Rectal smooth muscle tissue (tissue), 1 donor: Measurements from ENCODE around the gene PODXL.

Experiments used
- H3K27ac ChIP-seq: one replicate; pipeline ENCODE4 v1.7.0; 2013; ENCODE audit warnings: low read depth, low read length, inconsistent platforms
- H3K27me3 ChIP-seq: one replicate; pipeline ENCODE4 v1.7.0; 2013; ENCODE audit warnings: low read length; ENCODE audit not compliant: control insufficient read depth, insufficient read depth
- H3K36me3 ChIP-seq: one replicate; pipeline ENCODE4 v1.7.0; 2013; ENCODE audit warnings: low read length; ENCODE audit not compliant: control insufficient read depth, insufficient read depth
- H3K4me1 ChIP-seq: one replicate; pipeline ENCODE4 v1.7.0; 2013; ENCODE audit warnings: low read length; ENCODE audit not compliant: control insufficient read depth, insufficient read depth
- H3K4me3 ChIP-seq: one replicate; pipeline ENCODE4 v1.7.0; 2013; ENCODE audit warnings: low read length
- H3K9ac ChIP-seq: one replicate; pipeline ENCODE4 v1.7.0; 2013; ENCODE audit warnings: low read length

The PODXL gene

DNA sequence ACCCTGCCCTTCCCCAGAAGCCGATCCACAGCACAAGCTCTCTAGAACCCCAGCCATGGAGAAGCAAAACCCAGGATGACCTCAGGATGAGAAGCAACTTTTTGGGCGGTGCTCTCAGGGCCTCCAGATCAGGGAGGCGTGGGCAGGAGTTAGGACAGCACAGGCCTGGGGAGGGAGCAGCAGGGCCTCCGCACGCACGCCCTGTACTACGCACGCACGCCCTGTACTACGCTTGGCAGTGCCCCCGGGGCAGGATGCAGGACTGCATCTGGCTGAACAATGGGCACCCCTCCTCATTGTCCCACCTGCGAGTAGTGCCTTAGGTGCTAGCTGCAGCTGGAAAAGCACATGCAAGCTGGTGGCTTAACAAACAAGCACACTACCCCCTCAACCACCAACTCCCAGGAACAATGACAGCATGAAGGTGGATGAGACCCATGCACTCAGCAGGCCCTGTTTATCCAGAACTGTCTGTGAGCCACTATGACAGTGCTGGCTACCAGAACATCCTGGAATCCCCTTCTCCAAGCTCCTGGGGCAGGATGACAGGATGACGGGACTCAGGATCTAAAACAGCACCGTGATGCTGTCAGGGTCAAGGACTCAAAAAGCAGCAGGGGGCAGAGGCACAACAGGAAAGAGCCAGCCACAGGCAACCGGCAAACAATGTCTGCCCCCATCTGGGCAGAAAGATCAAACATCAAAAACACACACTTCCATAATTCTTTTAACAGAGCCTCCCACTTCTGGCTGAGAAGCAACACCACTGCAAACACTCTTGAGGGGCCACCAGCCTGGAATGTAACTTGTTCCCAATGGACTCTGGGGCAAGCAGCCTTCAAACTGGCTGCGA, 11.8 kb downstream of the PODXL start:
- no peaks in the 10 kb centered on the region for H3K27me3 ChIP-seq
- peak overlapping the region; percentile 74 for H3K27ac ChIP-seq
- H3K36me3 ChIP-seq: no peaks in the 10 kb centered on the region
- peaks cover 22% of the 10 kb centered on the region for H3K4me1 ChIP-seq
- H3K4me3 ChIP-seq: no peak overlapping the region
- no peak overlapping the region for H3K9ac ChIP-seq

GRCh38 chr7:131544021-131544420, 12.4 kb downstream of the PODXL start:
- no peaks in the 10 kb centered on the region for H3K36me3 ChIP-seq
- H3K4me1 ChIP-seq: peaks cover 22% of the 10 kb centered on the region
- no peak overlapping the region for H3K9ac ChIP-seq
- no peaks in the 10 kb centered on the region for H3K27me3 ChIP-seq
- H3K4me3 ChIP-seq: no peak overlapping the region
- peak overlapping the region; percentile 74 for H3K27ac ChIP-seq

GRCh38 chr7:131543298-131543697, 13.1 kb downstream of the PODXL start:
- Histone ChIP-seq H3K4me1 (peaks cover 22% of the 10 kb centered on the region), H3K4me3 (no peak overlapping the region), H3K27ac (no peak overlapping the region), H3K27me3 (no peaks in the 10 kb centered on the region), H3K9ac (no peak overlapping the region), H3K36me3 (no peaks in the 10 kb centered on the region)

- Histone ChIP-seq H3K27me3 (no peaks in the 10 kb centered on the region), H3K27ac (peak overlapping the region; percentile 75), H3K4me3 (no peak overlapping the region), H3K4me1 (peaks cover 22% of the 10 kb centered on the region), H3K9ac (no peak overlapping the region), H3K36me3 (no peaks in the 10 kb centered on the region)
These were observed 15.8 kb downstream of the PODXL start for GRCh38 chr7:131540491-131541162.

GRCh38 chr7:131538813-131539179, 17.6 kb downstream of the PODXL start:
- H3K27ac ChIP-seq: no peak overlapping the region
- H3K27me3 ChIP-seq: no peaks in the 10 kb centered on the region
- H3K36me3 ChIP-seq: no peaks in the 10 kb centered on the region
- no peak overlapping the region for H3K4me3 ChIP-seq
- H3K9ac ChIP-seq: no peak overlapping the region
- H3K4me1 ChIP-seq: peaks cover 9% of the 10 kb centered on the region

- peaks cover 9% of the 10 kb centered on the region for H3K4me1 ChIP-seq
- H3K36me3 ChIP-seq: no peaks in the 10 kb centered on the region
- H3K27ac ChIP-seq: no peak overlapping the region
- H3K9ac ChIP-seq: no peak overlapping the region
- H3K27me3 ChIP-seq: no peaks in the 10 kb centered on the region
- no peak overlapping the region for H3K4me3 ChIP-seq
These were observed 18.2 kb downstream of the PODXL start for GRCh38 chr7:131538071-131538812.

GRCh38 chr7:131537571-131537978, 18.9 kb downstream of the PODXL start:
- no peak overlapping the region for H3K9ac ChIP-seq
- H3K27ac ChIP-seq: no peak overlapping the region
- no peak overlapping the region for H3K4me3 ChIP-seq
- no peaks in the 10 kb centered on the region for H3K36me3 ChIP-seq
- no peaks in the 10 kb centered on the region for H3K27me3 ChIP-seq
- peaks cover 9% of the 10 kb centered on the region for H3K4me1 ChIP-seq

- no peak overlapping the region for H3K9ac ChIP-seq
- H3K27me3 ChIP-seq: no peaks in the 10 kb centered on the region
- H3K27ac ChIP-seq: no peak overlapping the region
- H3K4me1 ChIP-seq: peaks cover 9% of the 10 kb centered on the region
- H3K4me3 ChIP-seq: no peak overlapping the region
- no peaks in the 10 kb centered on the region for H3K36me3 ChIP-seq
These were observed 20.0 kb downstream of the PODXL start for GRCh38 chr7:131536361-131536849.

DNA sequence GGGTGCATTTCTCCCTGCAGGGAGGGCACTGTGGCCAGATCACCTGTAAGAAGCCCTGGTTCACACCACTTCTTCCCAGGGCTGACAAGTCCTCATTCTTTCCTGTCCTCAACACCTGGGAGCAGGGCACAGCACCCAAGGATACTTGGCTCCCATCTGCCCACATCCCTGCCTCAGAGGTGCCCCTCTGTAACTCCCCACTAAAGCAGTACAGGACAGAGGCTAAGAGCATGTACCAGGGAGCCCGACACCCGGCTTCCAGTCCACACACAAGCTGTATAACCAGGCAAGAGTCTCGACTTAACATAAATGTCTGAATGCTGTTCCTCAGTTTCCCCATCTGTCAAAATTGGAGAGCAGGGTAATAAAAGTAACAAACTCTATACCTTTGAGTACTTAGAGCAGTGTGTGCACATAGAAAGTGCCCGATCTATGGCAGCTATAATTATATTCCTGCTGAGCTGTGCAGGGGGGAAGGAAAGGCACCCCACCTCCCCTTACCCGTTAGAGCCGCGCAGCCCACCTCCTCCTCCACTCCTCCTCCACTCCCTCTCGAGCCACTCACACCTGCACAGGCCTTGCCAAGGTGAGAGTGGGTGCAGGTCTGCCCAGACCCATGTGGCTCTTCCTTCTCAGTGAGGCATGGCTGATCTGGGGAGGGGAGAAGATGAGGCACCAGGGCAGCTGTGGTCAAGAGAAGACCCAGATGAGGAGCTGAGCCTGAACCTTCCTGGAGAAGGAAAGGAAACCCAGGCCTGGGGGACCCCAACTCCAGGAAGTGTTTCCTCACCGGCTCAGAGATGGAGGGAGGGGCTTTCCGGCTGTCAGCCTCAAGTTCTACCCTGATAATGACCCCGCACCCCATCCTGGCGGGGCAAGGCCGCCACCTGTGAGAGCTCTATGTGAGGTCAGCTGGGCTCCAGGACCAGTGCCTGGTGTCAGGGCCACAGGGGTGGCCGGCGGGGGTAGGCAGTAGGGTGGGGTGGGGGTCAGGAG, 22.6 kb downstream of the PODXL start:
- Histone ChIP-seq H3K4me3 (no peak overlapping the region), H3K4me1 (no peaks in the 10 kb centered on the region), H3K36me3 (no peaks in the 10 kb centered on the region), H3K27ac (no peak overlapping the region), H3K9ac (no peak overlapping the region), H3K27me3 (no peaks in the 10 kb centered on the region)

GRCh38 chr7:131533151-131533559, 23.3 kb downstream of the PODXL start:
- Histone ChIP-seq H3K27ac (no peak overlapping the region), H3K27me3 (no peaks in the 10 kb centered on the region), H3K4me3 (no peak overlapping the region), H3K4me1 (no peaks in the 10 kb centered on the region), H3K9ac (no peak overlapping the region), H3K36me3 (no peaks in the 10 kb centered on the region)

DNA sequence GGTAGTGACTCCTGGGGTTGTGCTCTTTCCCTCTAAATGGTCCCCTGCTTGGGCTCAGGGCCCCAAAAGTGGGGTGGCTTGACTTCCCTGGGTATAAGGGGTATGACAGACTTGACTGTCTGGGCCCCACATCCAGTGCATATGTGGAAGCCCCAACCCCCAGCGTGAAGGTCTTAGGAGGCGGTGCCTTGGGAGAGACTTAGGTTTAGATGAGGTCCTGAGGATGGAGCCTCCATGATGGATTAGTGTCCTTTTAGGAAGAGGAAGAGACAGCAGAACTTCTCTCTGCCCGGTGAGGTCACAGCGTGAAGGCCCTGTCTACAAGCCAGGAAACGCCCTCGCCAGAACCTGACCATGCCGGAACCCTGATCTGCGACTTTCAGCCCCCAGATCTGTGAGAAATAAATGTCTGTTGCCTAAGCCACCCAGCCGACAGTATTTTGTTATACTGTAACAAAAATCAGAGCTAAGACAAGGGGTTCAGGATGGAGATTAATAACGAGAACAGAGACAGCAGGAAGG, 23.8 kb downstream of the PODXL start:
- no peaks in the 10 kb centered on the region for H3K4me1 ChIP-seq
- no peak overlapping the region for H3K9ac ChIP-seq
- no peak overlapping the region for H3K27ac ChIP-seq
- H3K36me3 ChIP-seq: no peaks in the 10 kb centered on the region
- no peak overlapping the region for H3K4me3 ChIP-seq
- no peaks in the 10 kb centered on the region for H3K27me3 ChIP-seq
